Suprapubic skin (tissue), 4 donors: Measurements from ENCODE around the gene MALT1. TPM values are rescaled to one million over a fixed set of nuclear protein-coding genes. Genes with fewer than 3 reads are reported as not detected.

Experiments
- DNase-seq, 2 donors: peaks; one replicate each; pipeline ENCODE4 v3.0.0-alpha.2; 2019; ENCODE audit warnings: low spot score in 2 of 2
- H3K27ac ChIP-seq: fragments of 200-600 bp; sonication (generic); one replicate; pipeline ENCODE4 v1.5.1; 2019
- H3K27me3 ChIP-seq: fragments of 200-600 bp; sonication (generic); one replicate; pipeline ENCODE4 v1.5.1; 2019
- H3K36me3 ChIP-seq: fragments of 200-600 bp; sonication (generic); one replicate; pipeline ENCODE4 v1.5.1; 2019
- H3K4me1 ChIP-seq: fragments of 200-600 bp; sonication (generic); one replicate; pipeline ENCODE4 v1.5.1; 2019
- H3K4me3 ChIP-seq: fragments of 200-600 bp; sonication (generic); one replicate; pipeline ENCODE4 v1.5.1; 2019; ENCODE audit warnings: mild to moderate bottlenecking
- H3K9me3 ChIP-seq: fragments of 200-600 bp; sonication (generic); one replicate; pipeline ENCODE4 v1.5.1; 2019
- CTCF ChIP-seq, 2 donors: fragments of 200-600 bp in 1 of 2; fragments of 450-650 bp in 1 of 2; sonication (generic) in 1 of 2; IDR thresholded peaks; one replicate each; pipeline ENCODE4 v1.5.1; 2016 to 2019; ENCODE audit warnings: antibody characterized with exemption in 2 of 2, mild to moderate bottlenecking in 1 of 2, moderate library complexity in 1 of 2
- EP300 ChIP-seq: sonication (generic); formaldehyde crosslinking; IDR thresholded peaks from one replicate; pipeline ENCODE4 v1.6.1; 2017; ENCODE audit warnings: antibody characterized with exemption
- POLR2A ChIP-seq, 2 donors: fragments of 450-650 bp; IDR thresholded peaks; one replicate each; pipeline ENCODE4 v1.6.1; 2017; ENCODE audit warnings: antibody characterized with exemption in 2 of 2, mild to moderate bottlenecking in 2 of 2, moderate library complexity in 2 of 2
- POLR2AphosphoS5 ChIP-seq, 3 donors: sonication (generic); formaldehyde crosslinking; IDR thresholded peaks; one replicate each; pipeline ENCODE4 v1.6.1; 2017; ENCODE audit warnings: antibody characterized with exemption in 3 of 3
- whole genome bisulfite sequencing: methylation state at CpG from one replicate; pipeline ENCODE4 v1.1.5; 2018; 5-methylcytosine and 5-hydroxymethylcytosine counted together
- total RNA-seq, 4 donors: library from RNA; depleted of rRNA; stranded (reverse); fragments of >200 nt; gene quantifications; one replicate each; pipeline ENCODE4 v1.1.0, GENCODE V29; 2016

The MALT1 gene
- total RNA-seq, 4 donors from 2014 or later, result 33.9 to 49.5 (median 37.1) TPM

GRCh38 chr18:58661423-58661822, 9.8 kb upstream of the MALT1 start:
- peaks cover 2% of the 10 kb centered on the region for H3K4me1 ChIP-seq
- H3K27me3 ChIP-seq, result no peaks in the 10 kb centered on the region
- no peaks in the 10 kb centered on the region for H3K9me3 ChIP-seq
- no peak for TF ChIP-seq CTCF (IDR thresholded peaks at IDR 0.05)
- no peak for TF ChIP-seq EP300
- no peak for TF ChIP-seq POLR2AphosphoS5 (IDR thresholded peaks at IDR 0.05)
- no peak for TF ChIP-seq POLR2A (IDR thresholded peaks at IDR 0.05)
- no peak overlapping the region for H3K4me3 ChIP-seq
- WGBS, result 88% methylated on average over 3 of the region's 3 CpGs
- DNase-seq, result no peak
- H3K27ac ChIP-seq, result no peak overlapping the region
- H3K36me3 ChIP-seq, result no peaks in the 10 kb centered on the region

- Histone ChIP-seq H3K36me3 (no peaks in the 10 kb centered on the region), H3K4me1 (peaks cover 2% of the 10 kb centered on the region), H3K27ac (no peak overlapping the region), H3K4me3 (no peak overlapping the region), H3K9me3 (no peaks in the 10 kb centered on the region), H3K27me3 (no peaks in the 10 kb centered on the region)
- WGBS, result 68% methylated on average over 4 of the region's 4 CpGs
- no peak for DNase-seq
- no peak for TF ChIP-seq CTCF (IDR thresholded peaks at IDR 0.05)
- no peak for TF ChIP-seq POLR2AphosphoS5 (IDR thresholded peaks at IDR 0.05)
- TF ChIP-seq POLR2A (IDR thresholded peaks at IDR 0.05), result no peak
- TF ChIP-seq EP300, result no peak
These were observed 9.1 kb upstream of the MALT1 start for GRCh38 chr18:58662118-58662517.

- TF ChIP-seq CTCF (IDR thresholded peaks at IDR 0.05) (no peak), POLR2A (IDR thresholded peaks at IDR 0.05) (no peak), EP300 (no peak), POLR2AphosphoS5 (IDR thresholded peaks at IDR 0.05) (no peak)
- no peak overlapping the region for H3K27ac ChIP-seq
- WGBS, result 92% methylated on average over 3 of the region's 3 CpGs
- H3K4me3 ChIP-seq, result no peak overlapping the region
- DNase-seq, result no peak
- no peaks in the 10 kb centered on the region for H3K27me3 ChIP-seq
- no peaks in the 10 kb centered on the region for H3K9me3 ChIP-seq
- no peaks in the 10 kb centered on the region for H3K36me3 ChIP-seq
- peaks cover 14% of the 10 kb centered on the region for H3K4me1 ChIP-seq
These were observed 5.1 kb upstream of the MALT1 start for GRCh38 chr18:58666176-58666575.

GRCh38 chr18:58668211-58668610, 3.1 kb upstream of the MALT1 start:
- Histone ChIP-seq H3K36me3 (no peaks in the 10 kb centered on the region), H3K9me3 (no peaks in the 10 kb centered on the region), H3K4me3 (no peak overlapping the region), H3K4me1 (peaks cover 24% of the 10 kb centered on the region), H3K27me3 (no peaks in the 10 kb centered on the region), H3K27ac (no peak overlapping the region)
- TF ChIP-seq POLR2AphosphoS5 (IDR thresholded peaks at IDR 0.05) (no peak), CTCF (IDR thresholded peaks at IDR 0.05) (no peak), POLR2A (IDR thresholded peaks at IDR 0.05) (no peak), EP300 (no peak)
- 86% methylated on average over 2 of the region's 2 CpGs for WGBS
- no peak for DNase-seq

- no peak for DNase-seq
- Histone ChIP-seq H3K27ac (no peak overlapping the region), H3K36me3 (no peaks in the 10 kb centered on the region), H3K9me3 (no peaks in the 10 kb centered on the region), H3K4me1 (peaks cover 24% of the 10 kb centered on the region), H3K27me3 (no peaks in the 10 kb centered on the region), H3K4me3 (no peak overlapping the region)
- 48% methylated on average over 3 of the region's 3 CpGs for WGBS
- no peak for TF ChIP-seq CTCF (IDR thresholded peaks at IDR 0.05)
These were observed 2.4 kb upstream of the MALT1 start for GRCh38 chr18:58668897-58669296.
